Measurements from ENCODE around the gene OGA. TPM values are rescaled to one million over a fixed set of nuclear protein-coding genes. Genes with fewer than 3 reads are reported as not detected.

OGA gene
- total RNA-seq = 100 to 1,000 TPM; 135 to 145 TPM

DNA sequence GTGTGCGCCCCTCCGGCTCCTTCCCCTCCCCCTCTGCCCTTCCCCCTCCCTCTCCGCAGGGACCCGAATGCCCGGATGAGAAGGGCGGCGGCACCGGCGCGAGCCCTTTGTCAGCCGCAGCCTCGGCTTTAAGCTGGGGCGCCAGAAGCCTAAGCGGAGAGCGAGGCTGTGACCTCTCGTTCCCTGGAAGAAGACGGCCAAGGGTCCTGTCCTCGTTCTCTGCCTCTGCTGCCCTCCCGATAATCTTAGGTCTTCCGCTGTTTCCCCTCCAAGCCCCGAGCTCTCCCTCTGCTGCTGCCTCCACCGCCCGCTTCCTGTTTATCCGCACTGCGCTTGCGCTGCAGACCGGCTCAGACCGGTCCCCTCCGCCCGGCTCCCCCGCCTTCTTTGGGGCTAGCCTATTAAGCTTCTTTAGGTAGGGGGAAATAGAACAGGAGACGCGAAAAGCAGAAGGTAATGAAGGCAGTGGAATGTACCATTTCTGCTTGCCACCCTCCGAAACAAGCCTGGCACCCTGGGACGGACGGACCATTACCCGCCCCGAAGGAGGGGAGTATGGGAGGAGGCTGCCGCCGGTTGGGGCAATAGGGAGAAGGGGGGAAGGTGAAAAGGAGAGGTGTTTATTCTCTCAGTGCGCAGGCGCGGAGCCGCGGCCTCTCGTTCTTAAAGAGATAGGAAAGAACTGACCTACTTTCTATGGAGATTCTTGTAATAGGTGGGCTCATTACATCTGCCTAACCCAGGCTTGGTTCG, at the start of gene OGA:
Gene OGA (minus strand): TSS at position 326 of the 753 bp plus-strand sequence. CDS start 422 bp downstream, outside the sequence.
- CTCF ChIA-PET = interaction anchor here (0.9 to 2.1 kb wide), 5 partner anchors 9 to 37 kb away, joined by 4 to 18 read pairs (median 16); no protein-coding TSS in a partner anchor
- Mint-ChIP-seq H3K9me3 (no peaks in the 10 kb centered on the region), H3K36me3 (ENCODE audit: low read depth) (peaks cover 24% of the 10 kb centered on the region), H3K4me1 (peaks cover 41% of the 10 kb centered on the region), H3K27me3 (no peaks in the 10 kb centered on the region), H3K27ac (peak within 1 kb of the TSS; percentile 100), H3K4me3 (peak within 1 kb of the TSS; percentile 100)
- POLR2A ChIA-PET = interaction anchor here (1.7 kb wide), 1 partner anchor 12 kb away, joined by 7 read pairs; no protein-coding TSS in a partner anchor
- peak; percentile 99 for DNase-seq

DNA sequence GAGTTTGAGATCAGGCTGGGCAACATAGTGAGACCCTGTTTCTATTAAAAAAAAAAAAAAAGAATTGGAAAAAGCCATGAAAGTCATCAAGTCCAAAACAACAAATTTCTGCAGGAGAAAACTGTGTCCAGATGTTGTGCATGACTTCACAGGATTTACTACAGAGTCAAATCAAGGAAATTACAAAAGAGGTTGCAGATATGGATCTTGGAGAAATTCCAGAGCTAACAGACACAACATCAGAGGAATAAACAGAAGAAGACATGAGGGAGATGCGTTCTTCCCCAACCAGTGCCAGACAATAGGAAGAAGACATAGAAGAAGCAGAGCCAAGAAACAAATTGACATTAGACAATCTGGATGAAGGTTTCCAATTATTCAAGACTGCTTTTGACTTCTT, 49.7 kb upstream of the OGA start:
- Mint-ChIP-seq H3K27me3 (no peaks in the 10 kb centered on the region), H3K4me1 (no peaks in the 10 kb centered on the region), H3K4me3 (no peak overlapping the region), H3K27ac (no peak overlapping the region), H3K36me3 (ENCODE audit: low read depth) (peaks cover 20% of the 10 kb centered on the region), H3K9me3 (no peaks in the 10 kb centered on the region)
- ChIA-PET POLR2A (no interaction called here), CTCF (no interaction called here)
- DNase-seq = no peak

DNA sequence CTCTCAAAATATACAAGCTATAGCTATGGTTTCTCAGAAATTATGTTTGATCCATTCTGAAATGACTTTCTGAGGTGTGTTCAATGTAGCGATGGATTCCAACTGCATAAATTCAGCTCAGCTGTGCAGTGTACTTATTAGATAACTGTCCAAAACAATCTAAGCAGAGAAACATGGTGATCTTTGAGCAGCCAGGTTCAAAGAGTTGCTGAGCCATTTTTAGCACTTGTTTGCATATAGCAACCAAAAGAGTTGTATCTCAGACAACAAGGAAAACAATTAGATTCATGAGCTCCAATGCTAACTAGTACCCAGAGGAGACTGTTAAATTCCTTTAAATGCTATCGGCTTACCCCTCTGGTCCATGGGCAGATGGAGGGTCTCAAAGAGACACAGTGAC, 41.3 kb upstream of the OGA start:
- CTCF ChIA-PET = interaction anchor here (0.6 to 2.6 kb wide), 6 partner anchors 10 to 1085 kb away, joined by 3 to 9 read pairs (median 4); no protein-coding TSS in a partner anchor

DNA sequence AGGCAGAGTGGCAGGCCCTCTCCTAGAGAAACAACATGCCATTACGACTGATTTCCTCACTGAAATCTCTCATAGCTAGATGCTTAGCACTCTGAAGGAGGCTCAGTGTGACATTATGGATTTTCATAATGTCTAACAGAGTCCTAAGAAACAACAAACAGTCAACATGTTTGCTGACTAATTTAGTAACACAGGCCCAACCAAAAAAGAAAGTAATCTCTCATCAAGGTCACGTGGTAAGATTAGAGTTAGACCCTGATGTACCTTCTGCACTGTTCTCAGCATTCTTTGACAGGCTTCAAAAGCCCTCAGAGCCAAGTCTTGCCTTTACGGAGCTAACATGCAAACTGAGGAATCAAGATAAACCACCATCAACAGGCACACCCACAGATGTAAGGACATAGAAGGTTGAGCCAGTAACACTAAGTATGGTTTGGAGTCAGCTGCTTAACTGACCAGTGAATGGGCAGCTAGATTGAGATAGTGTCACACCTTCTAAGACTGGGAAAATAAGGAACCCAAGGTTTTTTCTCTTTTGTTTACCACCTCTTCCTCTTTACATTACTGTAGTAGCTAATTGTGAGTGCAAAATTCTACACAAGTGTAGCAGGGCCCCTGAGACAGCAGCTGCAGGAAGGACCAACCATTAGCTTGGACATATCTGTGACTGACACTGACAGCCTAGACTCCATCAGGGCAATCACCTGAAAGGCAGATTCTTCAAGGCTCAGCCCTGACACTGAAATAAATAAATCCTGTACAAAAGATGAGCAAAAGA, 40.7 kb upstream of the OGA start:
- CTCF ChIA-PET = interaction anchor here (0.7 to 2.6 kb wide), 9 partner anchors 10 to 31 kb away, joined by 3 to 9 read pairs (median 3); partner anchors contain the start of gene KCNIP2
- H3K4me1 Mint-ChIP-seq = peaks cover 23% of the 10 kb centered on the region
- peaks cover 23% of the 10 kb centered on the region for H3K36me3 Mint-ChIP-seq (ENCODE audit: low read depth)
- DNase-seq = no peak
- H3K4me3 Mint-ChIP-seq = no peak overlapping the region
- H3K27me3 Mint-ChIP-seq = no peaks in the 10 kb centered on the region
- POLR2A ChIA-PET = interaction anchor here (0.6 kb wide), 1 partner anchor 1059 kb away, joined by 4 read pairs; no protein-coding TSS in a partner anchor
- peaks cover 17% of the 10 kb centered on the region for H3K9me3 Mint-ChIP-seq
- H3K27ac Mint-ChIP-seq = peak overlapping the region; percentile 31

More for the DNA sequence above, 41.3 kb upstream of the OGA start:
- H3K27ac Mint-ChIP-seq = peak overlapping the region; percentile 68
- H3K27me3 Mint-ChIP-seq = no peaks in the 10 kb centered on the region
- peaks cover 29% of the 10 kb centered on the region for H3K36me3 Mint-ChIP-seq (ENCODE audit: low read depth)
- H3K4me1 Mint-ChIP-seq = peaks cover 23% of the 10 kb centered on the region
- no peak overlapping the region for H3K4me3 Mint-ChIP-seq
- POLR2A ChIA-PET = interaction anchor here (0.6 kb wide), 1 partner anchor 1058 kb away, joined by 4 read pairs; no protein-coding TSS in a partner anchor
- peaks cover 17% of the 10 kb centered on the region for H3K9me3 Mint-ChIP-seq
- no peak for DNase-seq

DNA sequence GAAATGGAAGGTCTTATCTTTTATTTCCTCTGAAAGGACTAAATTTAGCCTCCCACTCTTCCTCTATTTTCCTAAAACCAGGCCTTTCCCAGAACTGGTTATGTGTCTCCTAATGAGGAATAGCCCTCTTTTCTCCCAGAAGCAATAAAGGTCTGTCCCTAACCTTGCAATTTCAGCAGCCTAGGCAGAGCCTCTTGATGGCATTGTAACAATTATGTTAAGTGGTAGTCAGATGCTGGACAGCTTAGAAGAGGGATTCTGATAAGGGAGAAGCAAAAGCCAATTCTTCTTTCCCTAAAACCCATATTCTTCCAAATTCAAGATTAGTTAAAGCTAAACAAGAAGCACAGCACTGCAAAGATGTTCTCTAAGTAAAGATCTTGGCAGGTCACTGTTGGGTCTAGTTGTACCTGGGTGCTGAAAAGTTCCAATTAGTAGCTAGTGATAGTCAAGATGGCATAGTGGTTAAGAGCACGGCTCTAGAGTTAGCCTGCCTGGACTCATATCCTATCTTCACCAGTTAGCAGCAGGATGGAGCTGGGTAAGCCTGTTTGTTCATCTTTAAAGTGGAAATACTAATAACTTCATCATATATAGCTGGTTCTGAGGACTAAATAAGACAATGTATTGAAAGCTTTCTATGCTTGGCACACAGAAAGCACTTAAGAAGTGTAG, 39.7 kb upstream of the OGA start:
- DNase-seq = no peak
- Mint-ChIP-seq H3K36me3 (ENCODE audit: low read depth) (peaks cover 22% of the 10 kb centered on the region), H3K4me3 (no peak overlapping the region), H3K4me1 (peaks cover 23% of the 10 kb centered on the region), H3K27me3 (no peaks in the 10 kb centered on the region), H3K27ac (no peak overlapping the region), H3K9me3 (peaks cover 17% of the 10 kb centered on the region)
- ChIA-PET POLR2A (no interaction called here), CTCF (interaction anchor here (0.6 to 1.7 kb wide), 7 partner anchors 9 to 30 kb away, joined by 3 to 9 read pairs (median 3); partner anchors contain the start of gene KCNIP2)

DNA sequence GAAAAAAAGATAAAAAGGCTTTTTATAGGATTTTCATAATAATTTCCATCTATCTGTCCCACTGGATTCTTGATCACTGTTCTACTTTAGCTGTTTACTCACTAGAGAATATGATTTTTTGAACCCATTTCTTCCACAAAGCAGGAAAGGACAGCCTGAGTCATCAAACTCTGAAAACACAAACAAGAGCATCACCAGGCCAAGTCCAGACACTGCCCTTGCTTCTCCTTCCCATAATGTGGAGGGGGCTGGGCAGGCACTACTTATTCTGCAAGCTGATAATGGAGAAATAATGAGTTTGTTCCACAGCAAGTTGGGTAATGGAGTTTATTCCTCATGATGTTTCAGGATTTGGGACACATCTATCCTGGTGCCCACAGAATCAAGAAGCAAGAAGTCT, 38.4 kb upstream of the OGA start:
- Mint-ChIP-seq H3K27me3 (no peaks in the 10 kb centered on the region), H3K4me3 (no peak overlapping the region), H3K9me3 (peaks cover 17% of the 10 kb centered on the region), H3K27ac (no peak overlapping the region), H3K4me1 (peaks cover 23% of the 10 kb centered on the region), H3K36me3 (ENCODE audit: low read depth) (peaks cover 15% of the 10 kb centered on the region)
- POLR2A ChIA-PET = no interaction called here
- CTCF ChIA-PET = interaction anchor here (0.6 to 0.7 kb wide), 2 partner anchors 115 to 611 kb away, joined by 3 to 4 read pairs; no protein-coding TSS in a partner anchor
- no peak for DNase-seq

DNA sequence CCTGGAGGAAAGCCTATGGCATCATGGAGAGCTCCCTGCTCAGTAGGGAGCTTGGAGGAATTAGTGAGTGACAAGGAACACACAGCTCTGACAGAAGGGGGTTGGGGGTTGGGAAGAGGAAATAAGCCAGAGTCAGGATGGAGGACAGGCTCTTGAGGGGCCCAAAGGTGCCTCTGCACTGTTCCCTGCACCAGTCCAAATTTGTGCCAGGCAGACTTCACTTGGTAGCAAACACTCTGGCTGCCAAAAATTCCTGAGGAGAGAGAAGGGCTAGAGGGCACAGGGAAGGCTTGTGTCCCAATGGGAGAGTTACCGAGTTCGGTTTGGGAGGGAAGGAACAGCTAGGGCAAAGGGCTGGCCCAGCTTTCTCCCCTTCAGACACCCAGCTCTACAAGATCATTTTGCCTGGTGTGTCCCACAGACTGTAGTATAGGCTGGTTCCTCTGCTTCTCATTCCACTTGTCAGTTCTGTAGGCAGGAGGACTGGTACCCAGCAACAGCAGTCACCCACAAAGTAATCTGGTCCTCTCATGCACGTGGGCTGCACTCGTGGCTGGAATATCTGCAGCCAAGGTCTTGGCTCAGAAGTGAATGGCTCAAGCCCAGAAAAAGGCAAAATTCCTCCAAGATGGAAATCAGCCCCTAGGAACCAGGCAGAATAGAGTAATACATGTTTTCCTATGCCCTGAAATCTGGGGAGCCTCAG, 33.3 kb upstream of the OGA start:
- POLR2A ChIA-PET = no interaction called here
- CTCF ChIA-PET = interaction anchor here (0.9 to 4.4 kb wide), 2 partner anchors 11 to 18 kb away, joined by 3 to 35 read pairs; no protein-coding TSS in a partner anchor

DNA sequence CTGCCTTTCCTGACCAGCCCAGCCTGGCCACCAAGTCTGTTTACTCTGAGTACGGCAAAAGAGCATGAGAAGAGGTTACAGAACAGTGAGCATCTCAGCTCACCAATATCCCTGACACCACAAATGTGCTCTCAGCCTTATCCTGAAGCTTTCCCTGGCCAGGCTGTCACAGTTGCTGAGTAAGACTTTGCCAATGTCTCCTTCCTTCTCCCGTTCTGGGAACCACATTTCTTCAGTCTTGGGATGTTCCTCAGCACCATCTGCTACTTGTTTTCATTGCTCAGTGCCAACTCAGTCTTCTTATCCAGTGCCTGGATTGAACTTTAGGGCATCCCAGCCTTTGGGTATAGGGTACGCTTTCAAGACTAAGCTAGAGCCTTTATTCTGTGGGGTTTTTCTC, 32.5 kb upstream of the OGA start:
- H3K27me3 Mint-ChIP-seq = no peaks in the 10 kb centered on the region
- no peak for DNase-seq
- H3K4me3 Mint-ChIP-seq = no peak overlapping the region
- no peak overlapping the region for H3K27ac Mint-ChIP-seq
- H3K9me3 Mint-ChIP-seq = no peaks in the 10 kb centered on the region
- POLR2A ChIA-PET = no interaction called here
- H3K36me3 Mint-ChIP-seq (ENCODE audit: low read depth) = no peaks in the 10 kb centered on the region
- CTCF ChIA-PET = interaction anchor here (1.1 to 4.4 kb wide), 2 partner anchors 10 to 222 kb away, joined by 4 to 35 read pairs; no protein-coding TSS in a partner anchor
- H3K4me1 Mint-ChIP-seq = no peaks in the 10 kb centered on the region

More for the DNA sequence above, 33.3 kb upstream of the OGA start:
- Mint-ChIP-seq H3K9me3 (no peaks in the 10 kb centered on the region), H3K4me1 (no peaks in the 10 kb centered on the region), H3K4me3 (no peak overlapping the region), H3K27me3 (no peaks in the 10 kb centered on the region), H3K27ac (no peak overlapping the region), H3K36me3 (ENCODE audit: low read depth) (no peaks in the 10 kb centered on the region)
- DNase-seq = no peak

DNA sequence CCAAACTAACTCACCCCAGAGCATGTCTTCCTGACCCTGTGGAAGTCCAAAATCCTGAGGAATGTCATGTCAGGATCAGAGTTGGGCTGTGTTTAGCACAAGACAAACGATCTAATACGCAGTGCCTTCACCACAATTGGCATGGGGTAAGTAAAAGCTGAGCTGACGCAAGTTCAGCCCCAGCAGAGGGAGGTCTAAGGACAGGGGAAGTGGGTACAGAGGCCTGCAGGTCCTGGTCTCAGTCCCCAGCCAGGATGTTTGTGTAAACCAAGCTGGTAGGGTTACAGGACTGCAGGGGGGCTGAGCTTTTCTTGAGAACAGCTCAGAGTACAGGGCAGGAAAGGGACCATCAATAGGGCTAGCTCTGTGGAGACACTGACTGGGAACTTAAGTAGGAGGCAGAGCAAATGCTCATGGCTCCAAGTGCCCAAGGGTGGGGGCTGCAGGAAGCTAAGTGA, 30.7 kb upstream of the OGA start:
- H3K27me3 Mint-ChIP-seq = no peaks in the 10 kb centered on the region
- no peak for DNase-seq
- POLR2A ChIA-PET = no interaction called here
- no peak overlapping the region for H3K4me3 Mint-ChIP-seq
- CTCF ChIA-PET = interaction anchor here (0.6 to 4.4 kb wide), 4 partner anchors 8 to 130 kb away, joined by 3 to 35 read pairs (median 4); no protein-coding TSS in a partner anchor
- peaks cover 6% of the 10 kb centered on the region for H3K4me1 Mint-ChIP-seq
- H3K27ac Mint-ChIP-seq = no peak overlapping the region
- no peaks in the 10 kb centered on the region for H3K36me3 Mint-ChIP-seq (ENCODE audit: low read depth)
- no peaks in the 10 kb centered on the region for H3K9me3 Mint-ChIP-seq

DNA sequence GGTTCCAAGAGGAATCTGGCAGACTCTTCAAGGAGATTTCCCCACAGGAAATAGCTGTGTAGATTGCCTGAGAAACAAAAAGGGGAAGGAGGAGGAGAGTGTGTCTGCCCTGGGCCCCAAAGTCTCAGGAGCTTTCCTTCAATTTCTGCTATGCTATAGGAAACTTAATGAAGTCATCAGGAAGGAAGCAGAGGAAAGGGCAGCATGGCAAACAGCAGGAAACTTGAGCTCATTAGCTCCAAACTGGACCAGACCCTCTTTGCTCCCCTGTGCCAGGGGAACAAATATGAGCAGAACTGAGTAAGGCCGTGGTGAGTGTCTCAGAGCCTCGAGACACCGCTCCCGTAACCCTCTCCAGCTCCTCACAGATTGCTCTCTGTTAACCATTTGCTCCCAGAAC, 30.2 kb upstream of the OGA start:
- Mint-ChIP-seq H3K36me3 (ENCODE audit: low read depth) (no peaks in the 10 kb centered on the region), H3K4me1 (peaks cover 8% of the 10 kb centered on the region), H3K9me3 (no peaks in the 10 kb centered on the region), H3K27ac (no peak overlapping the region), H3K4me3 (no peak overlapping the region), H3K27me3 (peaks cover 1% of the 10 kb centered on the region)
- ChIA-PET CTCF (interaction anchor here (0.6 to 4.4 kb wide), 4 partner anchors 8 to 131 kb away, joined by 3 to 35 read pairs (median 4); no protein-coding TSS in a partner anchor), POLR2A (no interaction called here)
- no peak for DNase-seq

DNA sequence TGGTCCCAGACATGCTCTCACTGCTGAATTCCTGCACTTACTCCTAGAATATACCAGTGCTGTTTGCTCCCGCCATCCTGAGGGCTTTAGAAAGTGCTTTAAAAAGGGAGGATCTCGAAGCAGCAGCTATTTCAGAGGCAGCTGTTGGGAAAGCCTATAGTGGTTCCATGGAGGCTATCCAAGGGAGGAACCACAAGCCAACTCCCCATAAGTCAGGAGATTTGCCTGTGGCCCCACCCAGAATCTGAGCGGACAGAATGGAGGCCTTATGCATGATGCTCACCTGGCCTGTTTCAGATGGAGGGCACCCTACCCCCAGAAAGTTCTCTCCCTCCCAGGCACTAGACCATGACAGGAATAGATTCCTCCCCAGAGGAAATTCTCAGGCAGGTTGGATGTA, 27.6 kb upstream of the OGA start:
- CTCF ChIA-PET = interaction anchor here (0.6 to 1.9 kb wide), 7 partner anchors 9 to 812 kb away, joined by 3 to 6 read pairs (median 3); no protein-coding TSS in a partner anchor
- H3K9me3 Mint-ChIP-seq = no peaks in the 10 kb centered on the region
- no peak for DNase-seq
- peaks cover 30% of the 10 kb centered on the region for H3K4me1 Mint-ChIP-seq
- H3K4me3 Mint-ChIP-seq = no peak overlapping the region
- peaks cover 21% of the 10 kb centered on the region for H3K27me3 Mint-ChIP-seq
- POLR2A ChIA-PET = no interaction called here
- no peaks in the 10 kb centered on the region for H3K36me3 Mint-ChIP-seq (ENCODE audit: low read depth)
- no peak overlapping the region for H3K27ac Mint-ChIP-seq
